Peyer's patch (tissue), 4 donors: ENCODE measurements around the gene AMACR.

Experiments used
- CTCF ChIP-seq, 6 experiments: fragments of 450-650 bp in 4 of 6; fragments of 200-600 bp in 2 of 6; sonication (generic) in 1 of 6; IDR thresholded peaks; one replicate each; pipeline ENCODE4 v1.5.1; 2017 to 2019; ENCODE audit warnings: antibody characterized with exemption in 6 of 6, mild to moderate bottlenecking in 3 of 6, moderate library complexity in 1 of 6
- POLR2A ChIP-seq, 2 donors: fragments of 450-650 bp; IDR thresholded peaks; one replicate each; pipeline ENCODE4 v1.5.1; 2017; ENCODE audit warnings: antibody characterized with exemption in 2 of 2, mild to moderate bottlenecking in 2 of 2, moderate library complexity in 2 of 2

DNA sequence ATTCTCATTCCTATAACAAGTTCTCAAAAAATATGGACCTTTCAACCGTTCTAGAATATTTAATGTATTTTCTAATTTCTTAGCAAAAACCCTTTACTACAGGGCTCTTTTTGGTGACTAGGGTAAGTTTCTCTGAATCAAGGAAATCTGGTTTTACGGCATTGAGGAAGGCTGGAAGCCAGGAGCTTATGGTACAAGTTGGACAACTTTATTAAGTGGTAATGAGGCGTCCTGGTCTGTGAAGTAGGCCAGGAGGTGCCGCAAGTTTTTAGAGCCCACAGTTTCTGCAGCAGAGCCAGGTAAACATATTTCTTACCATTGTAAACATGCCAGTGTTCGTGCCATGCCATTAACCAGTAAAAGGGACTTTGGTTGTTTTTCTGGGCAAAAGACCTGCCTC lies 49.7 kb upstream of the AMACR start:
- TF ChIP-seq CTCF (IDR thresholded peaks at IDR 0.05) (no peak), POLR2A (IDR thresholded peaks at IDR 0.05) (no peak)
